H1 (cell line): ENCODE data around the gene SPRED1. TPM values are rescaled to one million over a fixed set of nuclear protein-coding genes. Genes with fewer than 3 reads are reported as not detected.

Source experiments
- BCL11A ChIP-seq, 2 experiments: IDR thresholded peaks; one replicate each; pipeline ENCODE4 v1.6.1; 2011; ENCODE audit warnings: low read depth in 2 of 2, low read length in 2 of 2, mild to moderate bottlenecking in 2 of 2
- CHD1 ChIP-seq: IDR thresholded peaks from 2 replicates; pipeline ENCODE4 v1.6.1; 2012; ENCODE audit warnings: low read depth, low read length, improper control_type of control experiment
- CTBP2 ChIP-seq: IDR thresholded peaks from 2 replicates; pipeline ENCODE4 v1.7.0; 2011; ENCODE audit warnings: borderline replicate concordance, mild to moderate bottlenecking, moderate library complexity, mixed read lengths, low read length; ENCODE audit not compliant: insufficient read depth, insufficient read length
- JUND ChIP-seq: IDR thresholded peaks from 2 replicates; pipeline ENCODE4 v1.6.1; 2011; ENCODE audit warnings: mild to moderate bottlenecking, improper control_type of control experiment, low read length
- SIX5 ChIP-seq: IDR thresholded peaks from 2 replicates; pipeline ENCODE4 v1.6.1; 2011; ENCODE audit warnings: mild to moderate bottlenecking, low read depth, low read length
- SUZ12 ChIP-seq: fragments of 200-600 bp; sonication (generic); IDR thresholded peaks from 2 replicates; pipeline ENCODE4 v1.6.1; 2012; ENCODE audit warnings: mild to moderate bottlenecking, inconsistent platforms, low read length, moderate library complexity, mixed read lengths
- TBP ChIP-seq: IDR thresholded peaks from 2 replicates; pipeline ENCODE4 v1.6.1; 2011; ENCODE audit warnings: low read depth, low read length, improper control_type of control experiment
- polyA plus RNA-seq, 7 experiments: library from polyadenylated mRNA; depleted of rRNA in 3 of 7; stranded (reverse) in 5 of 7; unstranded in 2 of 7; fragments of >200 nt in 5 of 7; fragments of 200-250 nt in 2 of 7; gene quantifications; 1 replicate in 5 of 7; 2 replicates in 1 of 7; 4 replicates in 1 of 7; pipeline versions ENCODE4 v1.2.1 to v1.2.3, GENCODE V29; 2011 to 2013; ENCODE audit warnings: missing spikeins in 2 of 7, mixed read lengths in 2 of 7
- total RNA-seq: library from RNA; stranded (reverse); fragmentation: NEBNext Ultra II Directional; extraction: Animal tissue kit (Norgen Biotek cat#: 25700); gene quantifications from 2 replicates; pipeline ENCODE4 v1.2.1, GENCODE V29; 2021
- TF ChIP-seq, protein P1 (sequence below): fragments of 300-600 bp; sonication (generic); IDR thresholded peaks from 2 replicates; pipeline ENCODE4 v1.7.1; 2012; ENCODE audit warnings: low read length, moderate library complexity, mild to moderate bottlenecking, inconsistent platforms; ENCODE audit not compliant: insufficient replicate concordance

The SPRED1 gene
- total and polyA plus RNA-seq, 2 of the 8 experiments (the other 6 are each of a cell fraction or from before 2014, with no cell fraction given) = 5.5 to 30.3 TPM

DNA sequence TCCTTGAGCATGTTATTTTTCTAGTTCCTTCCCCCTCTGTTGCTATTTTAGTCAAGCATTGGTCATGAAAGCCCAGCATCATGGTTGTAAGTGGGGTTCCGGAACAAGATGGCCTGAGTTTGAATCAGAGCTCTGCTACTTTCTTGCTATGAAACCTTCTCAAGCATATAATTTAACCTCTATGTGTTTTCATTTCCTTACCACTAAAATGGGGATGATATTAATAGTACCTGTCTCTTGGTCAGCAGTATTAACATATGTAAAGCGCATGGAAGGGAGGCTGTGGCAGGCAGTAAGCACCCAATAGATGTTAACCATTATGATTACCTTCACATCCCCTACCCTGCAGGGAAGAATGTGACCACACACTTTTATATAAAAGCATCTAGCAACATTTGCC lies 14.3 kb upstream of the SPRED1 start (continued):
- TF ChIP-seq, protein P1, sequence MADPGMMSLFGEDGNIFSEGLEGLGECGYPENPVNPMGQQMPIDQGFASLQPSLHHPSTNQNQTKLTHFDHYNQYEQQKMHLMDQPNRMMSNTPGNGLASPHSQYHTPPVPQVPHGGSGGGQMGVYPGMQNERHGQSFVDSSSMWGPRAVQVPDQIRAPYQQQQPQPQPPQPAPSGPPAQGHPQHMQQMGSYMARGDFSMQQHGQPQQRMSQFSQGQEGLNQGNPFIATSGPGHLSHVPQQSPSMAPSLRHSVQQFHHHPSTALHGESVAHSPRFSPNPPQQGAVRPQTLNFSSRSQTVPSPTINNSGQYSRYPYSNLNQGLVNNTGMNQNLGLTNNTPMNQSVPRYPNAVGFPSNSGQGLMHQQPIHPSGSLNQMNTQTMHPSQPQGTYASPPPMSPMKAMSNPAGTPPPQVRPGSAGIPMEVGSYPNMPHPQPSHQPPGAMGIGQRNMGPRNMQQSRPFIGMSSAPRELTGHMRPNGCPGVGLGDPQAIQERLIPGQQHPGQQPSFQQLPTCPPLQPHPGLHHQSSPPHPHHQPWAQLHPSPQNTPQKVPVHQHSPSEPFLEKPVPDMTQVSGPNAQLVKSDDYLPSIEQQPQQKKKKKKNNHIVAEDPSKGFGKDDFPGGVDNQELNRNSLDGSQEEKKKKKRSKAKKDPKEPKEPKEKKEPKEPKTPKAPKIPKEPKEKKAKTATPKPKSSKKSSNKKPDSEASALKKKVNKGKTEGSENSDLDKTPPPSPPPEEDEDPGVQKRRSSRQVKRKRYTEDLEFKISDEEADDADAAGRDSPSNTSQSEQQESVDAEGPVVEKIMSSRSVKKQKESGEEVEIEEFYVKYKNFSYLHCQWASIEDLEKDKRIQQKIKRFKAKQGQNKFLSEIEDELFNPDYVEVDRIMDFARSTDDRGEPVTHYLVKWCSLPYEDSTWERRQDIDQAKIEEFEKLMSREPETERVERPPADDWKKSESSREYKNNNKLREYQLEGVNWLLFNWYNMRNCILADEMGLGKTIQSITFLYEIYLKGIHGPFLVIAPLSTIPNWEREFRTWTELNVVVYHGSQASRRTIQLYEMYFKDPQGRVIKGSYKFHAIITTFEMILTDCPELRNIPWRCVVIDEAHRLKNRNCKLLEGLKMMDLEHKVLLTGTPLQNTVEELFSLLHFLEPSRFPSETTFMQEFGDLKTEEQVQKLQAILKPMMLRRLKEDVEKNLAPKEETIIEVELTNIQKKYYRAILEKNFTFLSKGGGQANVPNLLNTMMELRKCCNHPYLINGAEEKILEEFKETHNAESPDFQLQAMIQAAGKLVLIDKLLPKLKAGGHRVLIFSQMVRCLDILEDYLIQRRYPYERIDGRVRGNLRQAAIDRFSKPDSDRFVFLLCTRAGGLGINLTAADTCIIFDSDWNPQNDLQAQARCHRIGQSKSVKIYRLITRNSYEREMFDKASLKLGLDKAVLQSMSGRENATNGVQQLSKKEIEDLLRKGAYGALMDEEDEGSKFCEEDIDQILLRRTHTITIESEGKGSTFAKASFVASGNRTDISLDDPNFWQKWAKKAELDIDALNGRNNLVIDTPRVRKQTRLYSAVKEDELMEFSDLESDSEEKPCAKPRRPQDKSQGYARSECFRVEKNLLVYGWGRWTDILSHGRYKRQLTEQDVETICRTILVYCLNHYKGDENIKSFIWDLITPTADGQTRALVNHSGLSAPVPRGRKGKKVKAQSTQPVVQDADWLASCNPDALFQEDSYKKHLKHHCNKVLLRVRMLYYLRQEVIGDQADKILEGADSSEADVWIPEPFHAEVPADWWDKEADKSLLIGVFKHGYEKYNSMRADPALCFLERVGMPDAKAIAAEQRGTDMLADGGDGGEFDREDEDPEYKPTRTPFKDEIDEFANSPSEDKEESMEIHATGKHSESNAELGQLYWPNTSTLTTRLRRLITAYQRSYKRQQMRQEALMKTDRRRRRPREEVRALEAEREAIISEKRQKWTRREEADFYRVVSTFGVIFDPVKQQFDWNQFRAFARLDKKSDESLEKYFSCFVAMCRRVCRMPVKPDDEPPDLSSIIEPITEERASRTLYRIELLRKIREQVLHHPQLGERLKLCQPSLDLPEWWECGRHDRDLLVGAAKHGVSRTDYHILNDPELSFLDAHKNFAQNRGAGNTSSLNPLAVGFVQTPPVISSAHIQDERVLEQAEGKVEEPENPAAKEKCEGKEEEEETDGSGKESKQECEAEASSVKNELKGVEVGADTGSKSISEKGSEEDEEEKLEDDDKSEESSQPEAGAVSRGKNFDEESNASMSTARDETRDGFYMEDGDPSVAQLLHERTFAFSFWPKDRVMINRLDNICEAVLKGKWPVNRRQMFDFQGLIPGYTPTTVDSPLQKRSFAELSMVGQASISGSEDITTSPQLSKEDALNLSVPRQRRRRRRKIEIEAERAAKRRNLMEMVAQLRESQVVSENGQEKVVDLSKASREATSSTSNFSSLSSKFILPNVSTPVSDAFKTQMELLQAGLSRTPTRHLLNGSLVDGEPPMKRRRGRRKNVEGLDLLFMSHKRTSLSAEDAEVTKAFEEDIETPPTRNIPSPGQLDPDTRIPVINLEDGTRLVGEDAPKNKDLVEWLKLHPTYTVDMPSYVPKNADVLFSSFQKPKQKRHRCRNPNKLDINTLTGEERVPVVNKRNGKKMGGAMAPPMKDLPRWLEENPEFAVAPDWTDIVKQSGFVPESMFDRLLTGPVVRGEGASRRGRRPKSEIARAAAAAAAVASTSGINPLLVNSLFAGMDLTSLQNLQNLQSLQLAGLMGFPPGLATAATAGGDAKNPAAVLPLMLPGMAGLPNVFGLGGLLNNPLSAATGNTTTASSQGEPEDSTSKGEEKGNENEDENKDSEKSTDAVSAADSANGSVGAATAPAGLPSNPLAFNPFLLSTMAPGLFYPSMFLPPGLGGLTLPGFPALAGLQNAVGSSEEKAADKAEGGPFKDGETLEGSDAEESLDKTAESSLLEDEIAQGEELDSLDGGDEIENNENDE = no peak
- TF ChIP-seq CTBP2 = no peak
- no peak for TF ChIP-seq JUND
- no peak for TF ChIP-seq CHD1
- TF ChIP-seq SIX5 = no peak
- TF ChIP-seq TBP = no peak
- TF ChIP-seq BCL11A (IDR thresholded peaks at IDR 0.05; ENCODE audit: low read depth in 2 of 2, low read length in 2 of 2) = no peak
- TF ChIP-seq SUZ12 = no peak
